GM23338 (cell line): ENCODE data around the gene PROC. TPM values are rescaled to one million over a fixed set of nuclear protein-coding genes. Genes with fewer than 3 reads are reported as not detected.

Experiments
- ATAC-seq: fragments of 200-7000 bp; cut with Tn5 transposase; 3 replicates; pipeline ENCODE4 v1.9.1; 2020
- DNase-seq: peaks from one replicate; pipeline ENCODE4 v3.0.0-alpha.2; 2015; ENCODE audit warnings: low spot score
- H2AFZ ChIP-seq: fragments of 200-600 bp; sonication (generic); 2 replicates; pipeline ENCODE4 v1.8.0; 2016; ENCODE audit warnings: antibody characterized with exemption, mild to moderate bottlenecking, moderate library complexity
- H3F3A ChIP-seq: fragments of 200-600 bp; sonication (generic); replicated peaks from 2 replicates; pipeline ENCODE4 v1.8.0; 2017; ENCODE audit warnings: antibody characterized with exemption, mixed run types, low read depth
- H3K27ac ChIP-seq: fragments of 200-600 bp; sonication (generic); 2 replicates; pipeline ENCODE4 v1.6.1; 2016; ENCODE audit warnings: low read depth
- H3K27me3 ChIP-seq: fragments of 200-600 bp; sonication (generic); 2 replicates; pipeline ENCODE4 v1.8.0; 2016; ENCODE audit warnings: mild to moderate bottlenecking, mixed run types, moderate library complexity; ENCODE audit not compliant: insufficient read depth
- H3K36me3 ChIP-seq: fragments of 200-600 bp; sonication (generic); 2 replicates; pipeline ENCODE4 v1.8.0; 2016; ENCODE audit warnings: mild to moderate bottlenecking; ENCODE audit not compliant: insufficient read depth
- H3K4me1 ChIP-seq: fragments of 200-600 bp; sonication (generic); 2 replicates; pipeline ENCODE4 v1.8.0; 2016; ENCODE audit warnings: mild to moderate bottlenecking, moderate library complexity; ENCODE audit not compliant: insufficient read depth
- H3K4me2 ChIP-seq: fragments of 200-600 bp; sonication (generic); 2 replicates; pipeline ENCODE4 v1.7.1; 2017; ENCODE audit warnings: mixed run types
- H3K4me3 ChIP-seq: fragments of 200-600 bp; sonication (generic); 2 replicates; pipeline ENCODE4 v1.6.1; 2016; ENCODE audit warnings: mixed run types
- H3K79me2 ChIP-seq: fragments of 200-600 bp; sonication (generic); replicated peaks from 2 replicates; pipeline ENCODE4 v1.8.0; 2017; ENCODE audit warnings: mild to moderate bottlenecking; ENCODE audit not compliant: insufficient read depth
- H3K9me2 ChIP-seq: fragments of 200-600 bp; sonication (generic); 2 replicates; pipeline ENCODE4 v1.8.0; 2017; ENCODE audit not compliant: insufficient read depth
- H4K20me1 ChIP-seq: fragments of 200-600 bp; sonication (generic); replicated peaks from 2 replicates; pipeline ENCODE4 v1.8.0; 2017; ENCODE audit warnings: mild to moderate bottlenecking; ENCODE audit not compliant: insufficient read depth
- H3K27ac Mint-ChIP-seq: 2 replicates; pipeline ENCODE4 v1.8.0; 2020; ENCODE audit warnings: inconsistent platforms, mild to moderate bottlenecking, moderate library complexity, mixed read lengths
- H3K27me3 Mint-ChIP-seq: 3 replicates; pipeline ENCODE4 v1.8.0; 2022; ENCODE audit warnings: low read depth, mild to moderate bottlenecking, moderate library complexity, mixed read lengths, inconsistent platforms; ENCODE audit not compliant: insufficient read depth, poor library complexity
- H3K36me3 Mint-ChIP-seq: 3 replicates; pipeline ENCODE4 v1.8.0; 2021; ENCODE audit warnings: low read depth, mild to moderate bottlenecking, inconsistent platforms, moderate library complexity, mixed read lengths
- H3K4me1 Mint-ChIP-seq: 3 replicates; pipeline ENCODE4 v1.8.0; 2020; ENCODE audit warnings: mild to moderate bottlenecking, inconsistent platforms, mixed read lengths
- H3K4me3 Mint-ChIP-seq: 3 replicates; pipeline ENCODE4 v1.8.0; 2021; ENCODE audit warnings: moderate library complexity, mild to moderate bottlenecking, inconsistent platforms, mixed read lengths
- H3K9me3 Mint-ChIP-seq: 3 replicates; pipeline ENCODE4 v1.8.0; 2020; ENCODE audit warnings: moderate library complexity, mild to moderate bottlenecking, inconsistent platforms, mixed read lengths
- CREB1 ChIP-seq: fragments of 250-450 bp; sonication (Bioruptor Pico); IDR thresholded peaks from 2 replicates; pipeline ENCODE4 v1.5.0; 2020; ENCODE audit warnings: low read depth, mild to moderate bottlenecking, moderate library complexity
- EZH2 ChIP-seq: fragments of 200-600 bp; sonication (generic); IDR thresholded peaks from one replicate; pipeline ENCODE4 v1.8.0; 2017; ENCODE audit warnings: antibody characterized with exemption, mild to moderate bottlenecking, low read depth; ENCODE audit not compliant: unreplicated experiment
- EZH2phosphoT487 ChIP-seq: fragments of 200-600 bp; sonication (generic); IDR thresholded peaks from one replicate; pipeline ENCODE4 v1.8.1; 2018; ENCODE audit warnings: antibody characterized with exemption; ENCODE audit not compliant: unreplicated experiment
- JUNB ChIP-seq: IDR thresholded peaks from one replicate; pipeline ENCODE4 v1.6.1; 2016; ENCODE audit warnings: antibody characterized with exemption; ENCODE audit not compliant: unreplicated experiment
- NANOG ChIP-seq: IDR thresholded peaks from 2 replicates; pipeline ENCODE4 v1.6.1; 2016; ENCODE audit warnings: antibody characterized with exemption, borderline replicate concordance
- POLR2AphosphoS5 ChIP-seq: IDR thresholded peaks from 2 replicates; pipeline ENCODE4 v1.6.1; 2016; ENCODE audit warnings: antibody characterized with exemption, low read depth
- STAT1 ChIP-seq: IDR thresholded peaks from one replicate; pipeline ENCODE4 v1.6.1; 2016; ENCODE audit warnings: antibody characterized with exemption; ENCODE audit not compliant: unreplicated experiment
- ZNF114 ChIP-seq: fragments of 250-450 bp; sonication (Bioruptor Pico); IDR thresholded peaks from 2 replicates; pipeline ENCODE4 v1.5.0; 2020; ENCODE audit warnings: mild to moderate bottlenecking, moderate library complexity
- ZNF331 ChIP-seq: fragments of 250-450 bp; sonication (Bioruptor Pico); IDR thresholded peaks from 2 replicates; pipeline ENCODE4 v1.5.0; 2020; ENCODE audit warnings: low read depth, mild to moderate bottlenecking, moderate library complexity
- polyA plus RNA-seq: library from polyadenylated mRNA; unstranded; fragments of >200 nt; fragmentation: Nextera tagmentation; extraction: Ambion mirVana; gene quantifications from 2 replicates; pipeline ENCODE4 v1.2.1, GENCODE V29; 2016
- total RNA-seq: library from RNA; depleted of rRNA; stranded (reverse); fragments of >200 nt; shearing (Covaris generic); gene quantifications from 2 replicates; pipeline ENCODE4 v1.2.3, GENCODE V29; 2014
- TF ChIP-seq, protein P1 (sequence below): IDR thresholded peaks from 2 replicates; pipeline ENCODE4 v1.6.1; 2016; ENCODE audit warnings: antibody characterized with exemption
- TF ChIP-seq, protein P2 (sequence below): fragments of 250-450 bp; sonication (Bioruptor Pico); IDR thresholded peaks from 2 replicates; pipeline ENCODE4 v1.5.0; 2020; ENCODE audit warnings: mild to moderate bottlenecking, moderate library complexity
- TF ChIP-seq, protein P3 (sequence below): IDR thresholded peaks from one replicate; pipeline ENCODE4 v1.6.1; 2018; ENCODE audit warnings: antibody characterized with exemption; ENCODE audit not compliant: unreplicated experiment
- TF ChIP-seq, protein P4 (sequence below), 2 experiments: fragments of 200-600 bp in 1 of 2; sonication (generic) in 1 of 2; conservative IDR thresholded peaks; 2 replicates each; pipeline versions ENCODE4 v1.5.1 to v1.6.1; 2016 to 2017; ENCODE audit warnings: antibody characterized with exemption in 2 of 2, low read depth in 2 of 2, mild to moderate bottlenecking in 2 of 2, moderate library complexity in 1 of 2

The PROC gene
- total and polyA plus RNA-seq, 2 experiments from 2014 or later, result 1.7 to 2.4 TPM

DNA sequence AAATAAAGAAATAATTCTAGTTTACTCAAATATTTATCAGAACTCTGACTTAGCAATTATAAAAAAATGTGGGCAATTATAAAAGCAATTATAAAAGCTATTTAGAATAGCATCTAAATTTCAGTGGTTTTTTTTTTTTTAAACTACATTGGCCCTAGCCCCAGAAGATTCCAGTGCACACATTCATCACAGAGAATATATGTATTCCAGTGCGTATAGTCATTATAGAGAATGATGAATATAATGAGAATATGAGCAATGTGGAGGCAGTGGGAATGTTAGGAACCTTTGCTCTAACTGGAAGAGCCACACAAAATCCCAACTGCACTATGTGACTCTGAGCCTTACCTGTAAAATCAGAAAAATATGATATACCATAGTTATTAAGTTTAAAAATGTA is 41.0 kb upstream of the PROC start:
- Mint-ChIP-seq H3K4me1 (no peaks in the 10 kb centered on the region), H3K36me3 (peaks cover 46% of the 10 kb centered on the region)
- ATAC-seq, result no peak

More for the DNA sequence above, 41.0 kb upstream of the PROC start:
- Histone ChIP-seq H3K79me2 (peaks cover 97% of the 10 kb centered on the region), H3K27me3 (no peaks in the 10 kb centered on the region), H4K20me1 (peaks cover 9% of the 10 kb centered on the region), H3K9me2 (no peaks in the 10 kb centered on the region), H3K4me1 (no peaks in the 10 kb centered on the region; the same call in 1 of the 2 replicates), H3K36me3 (peaks cover 5% of the 10 kb centered on the region; the same call in 1 of the 2 replicates), H3K4me3 (no peak overlapping the region), H3F3A (no peaks in the 10 kb centered on the region), H3K27ac (no peak overlapping the region), H2AFZ (no peak overlapping the region), H3K4me2 (no peak overlapping the region)
- no peak overlapping the region for H3K4me3 Mint-ChIP-seq
- H3K9me3 Mint-ChIP-seq, result peaks cover 45% of the 10 kb centered on the region
- no peaks in the 10 kb centered on the region for H3K27me3 Mint-ChIP-seq
- no peak overlapping the region for H3K27ac Mint-ChIP-seq
- no peak for TF ChIP-seq EZH2phosphoT487
- TF ChIP-seq, protein P1, sequence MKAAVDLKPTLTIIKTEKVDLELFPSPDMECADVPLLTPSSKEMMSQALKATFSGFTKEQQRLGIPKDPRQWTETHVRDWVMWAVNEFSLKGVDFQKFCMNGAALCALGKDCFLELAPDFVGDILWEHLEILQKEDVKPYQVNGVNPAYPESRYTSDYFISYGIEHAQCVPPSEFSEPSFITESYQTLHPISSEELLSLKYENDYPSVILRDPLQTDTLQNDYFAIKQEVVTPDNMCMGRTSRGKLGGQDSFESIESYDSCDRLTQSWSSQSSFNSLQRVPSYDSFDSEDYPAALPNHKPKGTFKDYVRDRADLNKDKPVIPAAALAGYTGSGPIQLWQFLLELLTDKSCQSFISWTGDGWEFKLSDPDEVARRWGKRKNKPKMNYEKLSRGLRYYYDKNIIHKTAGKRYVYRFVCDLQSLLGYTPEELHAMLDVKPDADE, result no peak
- TF ChIP-seq, protein P2, sequence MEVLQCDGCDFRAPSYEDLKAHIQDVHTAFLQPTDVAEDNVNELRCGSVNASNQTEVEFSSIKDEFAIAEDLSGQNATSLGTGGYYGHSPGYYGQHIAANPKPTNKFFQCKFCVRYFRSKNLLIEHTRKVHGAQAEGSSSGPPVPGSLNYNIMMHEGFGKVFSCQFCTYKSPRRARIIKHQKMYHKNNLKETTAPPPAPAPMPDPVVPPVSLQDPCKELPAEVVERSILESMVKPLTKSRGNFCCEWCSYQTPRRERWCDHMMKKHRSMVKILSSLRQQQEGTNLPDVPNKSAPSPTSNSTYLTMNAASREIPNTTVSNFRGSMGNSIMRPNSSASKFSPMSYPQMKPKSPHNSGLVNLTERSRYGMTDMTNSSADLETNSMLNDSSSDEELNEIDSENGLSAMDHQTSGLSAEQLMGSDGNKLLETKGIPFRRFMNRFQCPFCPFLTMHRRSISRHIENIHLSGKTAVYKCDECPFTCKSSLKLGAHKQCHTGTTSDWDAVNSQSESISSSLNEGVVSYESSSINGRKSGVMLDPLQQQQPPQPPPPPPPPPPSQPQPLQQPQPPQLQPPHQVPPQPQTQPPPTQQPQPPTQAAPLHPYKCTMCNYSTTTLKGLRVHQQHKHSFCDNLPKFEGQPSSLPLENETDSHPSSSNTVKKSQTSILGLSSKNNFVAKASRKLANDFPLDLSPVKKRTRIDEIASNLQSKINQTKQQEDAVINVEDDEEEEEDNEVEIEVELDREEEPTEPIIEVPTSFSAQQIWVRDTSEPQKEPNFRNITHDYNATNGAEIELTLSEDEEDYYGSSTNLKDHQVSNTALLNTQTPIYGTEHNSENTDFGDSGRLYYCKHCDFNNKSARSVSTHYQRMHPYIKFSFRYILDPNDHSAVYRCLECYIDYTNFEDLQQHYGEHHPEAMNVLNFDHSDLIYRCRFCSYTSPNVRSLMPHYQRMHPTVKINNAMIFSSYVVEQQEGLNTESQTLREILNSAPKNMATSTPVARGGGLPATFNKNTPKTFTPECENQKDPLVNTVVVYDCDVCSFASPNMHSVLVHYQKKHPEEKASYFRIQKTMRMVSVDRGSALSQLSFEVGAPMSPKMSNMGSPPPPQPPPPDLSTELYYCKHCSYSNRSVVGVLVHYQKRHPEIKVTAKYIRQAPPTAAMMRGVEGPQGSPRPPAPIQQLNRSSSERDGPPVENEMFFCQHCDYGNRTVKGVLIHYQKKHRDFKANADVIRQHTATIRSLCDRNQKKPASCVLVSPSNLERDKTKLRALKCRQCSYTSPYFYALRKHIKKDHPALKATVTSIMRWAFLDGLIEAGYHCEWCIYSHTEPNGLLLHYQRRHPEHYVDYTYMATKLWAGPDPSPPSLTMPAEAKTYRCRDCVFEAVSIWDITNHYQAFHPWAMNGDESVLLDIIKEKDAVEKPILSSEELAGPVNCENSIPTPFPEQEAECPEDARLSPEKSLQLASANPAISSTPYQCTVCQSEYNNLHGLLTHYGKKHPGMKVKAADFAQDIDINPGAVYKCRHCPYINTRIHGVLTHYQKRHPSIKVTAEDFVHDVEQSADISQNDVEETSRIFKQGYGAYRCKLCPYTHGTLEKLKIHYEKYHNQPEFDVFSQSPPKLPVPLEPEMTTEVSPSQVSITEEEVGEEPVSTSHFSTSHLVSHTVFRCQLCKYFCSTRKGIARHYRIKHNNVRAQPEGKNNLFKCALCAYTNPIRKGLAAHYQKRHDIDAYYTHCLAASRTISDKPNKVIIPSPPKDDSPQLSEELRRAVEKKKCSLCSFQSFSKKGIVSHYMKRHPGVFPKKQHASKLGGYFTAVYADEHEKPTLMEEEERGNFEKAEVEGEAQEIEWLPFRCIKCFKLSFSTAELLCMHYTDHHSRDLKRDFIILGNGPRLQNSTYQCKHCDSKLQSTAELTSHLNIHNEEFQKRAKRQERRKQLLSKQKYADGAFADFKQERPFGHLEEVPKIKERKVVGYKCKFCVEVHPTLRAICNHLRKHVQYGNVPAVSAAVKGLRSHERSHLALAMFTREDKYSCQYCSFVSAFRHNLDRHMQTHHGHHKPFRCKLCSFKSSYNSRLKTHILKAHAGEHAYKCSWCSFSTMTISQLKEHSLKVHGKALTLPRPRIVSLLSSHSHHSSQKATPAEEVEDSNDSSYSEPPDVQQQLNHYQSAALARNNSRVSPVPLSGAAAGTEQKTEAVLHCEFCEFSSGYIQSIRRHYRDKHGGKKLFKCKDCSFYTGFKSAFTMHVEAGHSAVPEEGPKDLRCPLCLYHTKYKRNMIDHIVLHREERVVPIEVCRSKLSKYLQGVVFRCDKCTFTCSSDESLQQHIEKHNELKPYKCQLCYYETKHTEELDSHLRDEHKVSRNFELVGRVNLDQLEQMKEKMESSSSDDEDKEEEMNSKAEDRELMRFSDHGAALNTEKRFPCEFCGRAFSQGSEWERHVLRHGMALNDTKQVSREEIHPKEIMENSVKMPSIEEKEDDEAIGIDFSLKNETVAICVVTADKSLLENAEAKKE, result no peak
- TF ChIP-seq JUNB, result no peak
- TF ChIP-seq POLR2AphosphoS5, result no peak
- no peak for TF ChIP-seq ZNF114
- TF ChIP-seq, protein P3, sequence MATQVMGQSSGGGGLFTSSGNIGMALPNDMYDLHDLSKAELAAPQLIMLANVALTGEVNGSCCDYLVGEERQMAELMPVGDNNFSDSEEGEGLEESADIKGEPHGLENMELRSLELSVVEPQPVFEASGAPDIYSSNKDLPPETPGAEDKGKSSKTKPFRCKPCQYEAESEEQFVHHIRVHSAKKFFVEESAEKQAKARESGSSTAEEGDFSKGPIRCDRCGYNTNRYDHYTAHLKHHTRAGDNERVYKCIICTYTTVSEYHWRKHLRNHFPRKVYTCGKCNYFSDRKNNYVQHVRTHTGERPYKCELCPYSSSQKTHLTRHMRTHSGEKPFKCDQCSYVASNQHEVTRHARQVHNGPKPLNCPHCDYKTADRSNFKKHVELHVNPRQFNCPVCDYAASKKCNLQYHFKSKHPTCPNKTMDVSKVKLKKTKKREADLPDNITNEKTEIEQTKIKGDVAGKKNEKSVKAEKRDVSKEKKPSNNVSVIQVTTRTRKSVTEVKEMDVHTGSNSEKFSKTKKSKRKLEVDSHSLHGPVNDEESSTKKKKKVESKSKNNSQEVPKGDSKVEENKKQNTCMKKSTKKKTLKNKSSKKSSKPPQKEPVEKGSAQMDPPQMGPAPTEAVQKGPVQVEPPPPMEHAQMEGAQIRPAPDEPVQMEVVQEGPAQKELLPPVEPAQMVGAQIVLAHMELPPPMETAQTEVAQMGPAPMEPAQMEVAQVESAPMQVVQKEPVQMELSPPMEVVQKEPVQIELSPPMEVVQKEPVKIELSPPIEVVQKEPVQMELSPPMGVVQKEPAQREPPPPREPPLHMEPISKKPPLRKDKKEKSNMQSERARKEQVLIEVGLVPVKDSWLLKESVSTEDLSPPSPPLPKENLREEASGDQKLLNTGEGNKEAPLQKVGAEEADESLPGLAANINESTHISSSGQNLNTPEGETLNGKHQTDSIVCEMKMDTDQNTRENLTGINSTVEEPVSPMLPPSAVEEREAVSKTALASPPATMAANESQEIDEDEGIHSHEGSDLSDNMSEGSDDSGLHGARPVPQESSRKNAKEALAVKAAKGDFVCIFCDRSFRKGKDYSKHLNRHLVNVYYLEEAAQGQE, result no peak
- no peak for TF ChIP-seq ZNF331
- TF ChIP-seq CREB1 (CRISPR knock-in tag), result no peak
- no peak for TF ChIP-seq STAT1
- TF ChIP-seq EZH2, result no peak
- TF ChIP-seq NANOG, result no peak
- TF ChIP-seq, protein P4, sequence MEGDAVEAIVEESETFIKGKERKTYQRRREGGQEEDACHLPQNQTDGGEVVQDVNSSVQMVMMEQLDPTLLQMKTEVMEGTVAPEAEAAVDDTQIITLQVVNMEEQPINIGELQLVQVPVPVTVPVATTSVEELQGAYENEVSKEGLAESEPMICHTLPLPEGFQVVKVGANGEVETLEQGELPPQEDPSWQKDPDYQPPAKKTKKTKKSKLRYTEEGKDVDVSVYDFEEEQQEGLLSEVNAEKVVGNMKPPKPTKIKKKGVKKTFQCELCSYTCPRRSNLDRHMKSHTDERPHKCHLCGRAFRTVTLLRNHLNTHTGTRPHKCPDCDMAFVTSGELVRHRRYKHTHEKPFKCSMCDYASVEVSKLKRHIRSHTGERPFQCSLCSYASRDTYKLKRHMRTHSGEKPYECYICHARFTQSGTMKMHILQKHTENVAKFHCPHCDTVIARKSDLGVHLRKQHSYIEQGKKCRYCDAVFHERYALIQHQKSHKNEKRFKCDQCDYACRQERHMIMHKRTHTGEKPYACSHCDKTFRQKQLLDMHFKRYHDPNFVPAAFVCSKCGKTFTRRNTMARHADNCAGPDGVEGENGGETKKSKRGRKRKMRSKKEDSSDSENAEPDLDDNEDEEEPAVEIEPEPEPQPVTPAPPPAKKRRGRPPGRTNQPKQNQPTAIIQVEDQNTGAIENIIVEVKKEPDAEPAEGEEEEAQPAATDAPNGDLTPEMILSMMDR (conservative IDR thresholded peaks at IDR 0.05; ENCODE audit: low read depth in 2 of 2), result no peak
- no peak for DNase-seq
